Measurements from ENCODE around the gene ENOX1. TPM values are rescaled to one million over a fixed set of nuclear protein-coding genes. Genes with fewer than 3 reads are reported as not detected.

Gene ENOX1
- total and polyA plus RNA-seq, 8 donors = 0.23 to 2.0 (median 0.94) TPM

- no peak for ATAC-seq
- no peak for TF ChIP-seq CTCF (IDR thresholded peaks at IDR 0.05)
- intact Hi-C loops (cut with DNase I) = no loop called here
Observed at GRCh38 chr13:43348397-43348796, 438.4 kb downstream of the ENOX1 start.

GRCh38 chr13:43347877-43348276, 438.9 kb downstream of the ENOX1 start:
- TF ChIP-seq CTCF (IDR thresholded peaks at IDR 0.05) = no peak
- H3K4me3 ChIP-seq = no peak overlapping the region
- ATAC-seq = no peak
- no peaks in the 10 kb centered on the region for H3K27me3 ChIP-seq
- no peaks in the 10 kb centered on the region for H3K4me1 ChIP-seq
- peaks cover 0 to 3% (median 0%) of the 10 kb centered on the region in 3 donors for H3K36me3 ChIP-seq
- FAIRE-seq = no peak
- H3K9me3 ChIP-seq = no peaks in the 10 kb centered on the region
- 82 to 84% methylated on average over 10 of the region's 10 CpGs for WGBS, 2 donors
- intact Hi-C loops (cut with DNase I) = no loop called here
- DNase-seq = no peak
- H3K27ac ChIP-seq = no peak overlapping the region

More at GRCh38 chr13:43348397-43348796, 438.4 kb downstream of the ENOX1 start:
- no peak for FAIRE-seq
- H3K9me3 ChIP-seq = no peaks in the 10 kb centered on the region
- no peaks in the 10 kb centered on the region for H3K4me1 ChIP-seq
- 77 to 78% methylated on average over 4 of the region's 4 CpGs for WGBS, 2 donors
- no peaks in the 10 kb centered on the region for H3K27me3 ChIP-seq
- peaks cover 0 to under 1% (median 0%) of the 10 kb centered on the region in 3 donors for H3K36me3 ChIP-seq
- DNase-seq = no peak
- H3K27ac ChIP-seq = no peak overlapping the region
- H3K4me3 ChIP-seq = no peak overlapping the region

- H3K4me1 ChIP-seq = no peaks in the 10 kb centered on the region
- intact Hi-C loops (cut with DNase I) = no loop called here
- H3K27me3 ChIP-seq = no peaks in the 10 kb centered on the region
- peaks cover 0 to 3% (median 0%) of the 10 kb centered on the region in 3 donors for H3K36me3 ChIP-seq
- 56 to 58% methylated on average over 4 of the region's 4 CpGs for WGBS, 2 donors
- DNase-seq (no peak), FAIRE-seq (no peak), ATAC-seq (no peak)
- TF ChIP-seq CTCF (IDR thresholded peaks at IDR 0.05) = no peak
- no peak overlapping the region for H3K27ac ChIP-seq
- H3K9me3 ChIP-seq = no peaks in the 10 kb centered on the region
- H3K4me3 ChIP-seq = no peak overlapping the region
Observed at GRCh38 chr13:43346427-43346826, 440.3 kb downstream of the ENOX1 start.

- H3K27ac ChIP-seq = no peak overlapping the region
- FAIRE-seq (no peak), ATAC-seq (no peak), DNase-seq (no peak)
- no peaks in the 10 kb centered on the region for H3K27me3 ChIP-seq
- no peaks in the 10 kb centered on the region for H3K4me1 ChIP-seq
- H3K4me3 ChIP-seq = no peak overlapping the region
- WGBS, 2 donors = 84 to 93% methylated on average over 2 of the region's 2 CpGs
- no peaks in the 10 kb centered on the region for H3K9me3 ChIP-seq
- no peak for TF ChIP-seq CTCF (IDR thresholded peaks at IDR 0.05)
- peaks cover 0 to 3% (median 0%) of the 10 kb centered on the region in 3 donors for H3K36me3 ChIP-seq
- intact Hi-C loops (cut with DNase I) = no loop called here
Observed at GRCh38 chr13:43343645-43344044, 443.1 kb downstream of the ENOX1 start.

GRCh38 chr13:43339805-43340550, 446.8 kb downstream of the ENOX1 start:
- Histone ChIP-seq H3K27me3 (no peaks in the 10 kb centered on the region), H3K4me1 (no peaks in the 10 kb centered on the region), H3K27ac (no peak overlapping the region), H3K4me3 (no peak overlapping the region), H3K36me3 (peaks cover 0 to 3% (median 0%) of the 10 kb centered on the region in 3 donors), H3K9me3 (no peaks in the 10 kb centered on the region)
- TF ChIP-seq CTCF (IDR thresholded peaks at IDR 0.05) = no peak
- FAIRE-seq (no peak), DNase-seq (no peak), ATAC-seq (no peak)
- intact Hi-C loops (cut with DNase I) = no loop called here
- 78 to 83% methylated on average over 4 of the region's 4 CpGs for WGBS, 2 donors
